ENCODE data around the gene KLHDC4.

KLHDC4 gene

DNA sequence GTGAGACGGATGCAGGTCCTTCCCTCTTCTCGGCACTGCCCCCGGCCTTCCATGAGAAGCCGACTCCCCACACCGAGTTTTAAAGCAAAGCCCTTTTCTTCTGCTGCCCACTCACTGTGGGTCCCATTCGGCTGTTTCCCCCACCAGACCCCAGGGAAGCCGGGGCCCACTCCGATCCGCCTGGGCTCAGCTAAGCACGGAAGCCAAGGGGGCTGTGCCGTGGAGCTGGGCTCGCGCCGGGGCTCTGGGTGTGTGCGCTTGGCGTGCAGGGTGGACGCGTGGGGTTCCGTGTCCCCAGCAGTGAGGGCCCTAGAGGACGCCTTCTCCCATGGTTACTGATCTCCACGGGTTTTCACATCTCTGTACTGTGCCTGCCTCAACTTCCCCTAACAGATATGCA, 68.5 kb downstream of the KLHDC4 start:
- FAIRE-seq: no peak

GRCh38 chr16:87696726-87697125, 69.1 kb downstream of the KLHDC4 start:
- FAIRE-seq: no peak

DNA sequence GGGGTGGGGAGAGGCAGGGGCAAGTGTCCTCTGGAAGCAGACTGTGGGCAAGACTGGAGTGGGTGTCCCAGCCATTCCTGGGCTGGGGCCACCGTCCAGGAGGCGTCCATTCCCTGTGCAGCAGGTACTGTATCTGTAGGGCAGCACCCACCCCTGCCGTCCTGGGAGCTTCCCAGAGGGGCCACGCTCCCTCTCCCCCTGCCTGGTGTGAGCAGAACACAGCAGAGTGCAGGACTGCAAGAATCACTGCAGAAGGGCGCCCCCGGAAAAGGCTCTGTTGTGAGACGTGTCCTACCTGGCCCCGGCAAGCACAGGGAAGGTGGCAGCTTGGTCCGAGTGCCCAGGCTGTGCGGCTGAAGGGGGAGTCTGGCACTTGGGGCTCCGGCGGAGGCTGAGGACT, 70.3 kb downstream of the KLHDC4 start:
- no peak for FAIRE-seq

DNA sequence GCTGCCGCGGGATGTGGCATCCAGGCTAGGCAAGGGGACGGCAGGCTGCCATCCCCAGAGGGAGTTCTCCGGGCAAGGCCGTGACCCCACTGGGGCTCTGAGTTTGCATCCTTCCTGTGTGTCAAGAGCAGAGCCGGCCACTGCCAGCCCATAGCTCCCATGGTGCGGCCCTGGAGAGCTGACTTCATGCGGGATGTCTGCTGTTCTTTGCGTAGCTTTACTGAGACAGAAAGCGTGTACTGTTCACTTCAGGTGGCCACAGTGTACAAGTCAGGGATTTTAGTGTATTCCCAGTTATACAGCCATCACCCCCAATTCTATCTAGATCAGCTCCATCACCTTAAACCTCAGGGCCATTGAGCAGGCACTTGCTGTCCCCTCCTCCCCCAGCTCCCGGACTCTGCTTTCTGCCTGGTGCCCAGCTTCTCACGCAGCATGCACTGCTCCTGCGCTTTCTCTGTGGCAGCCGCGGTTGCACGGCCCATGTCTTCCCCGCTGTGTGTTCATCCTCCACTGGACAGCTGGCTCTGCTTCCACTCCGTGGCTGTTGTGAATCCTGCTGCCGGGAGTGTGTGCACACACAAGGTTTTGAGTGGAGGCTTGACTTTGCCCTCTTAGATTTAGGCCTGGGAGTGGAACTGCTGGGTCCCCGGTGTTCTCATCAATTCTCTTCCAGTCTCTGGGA, 71.2 kb downstream of the KLHDC4 start:
- no peak for FAIRE-seq

- FAIRE-seq: no peak
Observed at GRCh38 chr16:87693827-87694226, 72.0 kb downstream of the KLHDC4 start.

- FAIRE-seq: no peak
Observed at GRCh38 chr16:87692756-87693155, 73.0 kb downstream of the KLHDC4 start.

DNA sequence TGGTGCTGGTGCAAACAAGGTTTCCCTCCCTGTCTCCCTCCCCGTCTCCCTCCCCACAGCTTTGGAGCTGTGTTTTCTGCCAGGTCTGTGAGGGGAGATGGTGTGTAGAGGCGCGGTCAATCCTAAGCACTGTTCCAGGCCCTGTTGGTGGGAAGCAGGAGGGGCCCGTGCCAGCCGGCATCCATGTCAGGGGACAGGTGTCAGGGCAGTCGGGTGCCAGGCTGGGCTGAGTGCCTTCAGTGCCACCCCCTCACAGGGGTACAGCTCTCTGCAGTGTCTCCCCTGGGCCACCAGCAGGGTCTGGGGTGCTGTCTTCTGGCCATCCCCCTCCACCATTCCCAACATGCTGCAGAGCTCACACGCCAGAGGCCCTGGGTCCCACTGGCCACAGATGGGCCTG, 73.6 kb downstream of the KLHDC4 start:
- FAIRE-seq: no peak

DNA sequence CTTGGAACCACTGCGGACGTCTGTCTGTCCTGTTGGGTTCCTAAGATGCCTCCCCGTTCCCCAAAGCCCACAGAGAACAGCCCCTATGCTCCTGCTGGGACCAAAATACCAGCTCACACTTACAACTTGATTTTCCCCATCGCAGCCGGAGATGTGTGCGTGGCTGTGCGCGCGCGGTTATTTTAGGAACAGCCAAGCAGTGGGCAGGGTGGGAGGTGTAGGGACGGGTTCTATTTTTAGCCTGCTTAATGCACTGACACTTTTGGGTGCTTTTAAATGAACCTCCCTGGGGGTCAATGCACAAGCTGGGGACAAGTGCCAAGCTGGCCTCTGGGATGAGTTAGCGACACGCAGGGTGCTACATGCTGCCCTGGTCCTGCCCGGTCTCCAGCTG, 74.1 kb downstream of the KLHDC4 start:
- FAIRE-seq: no peak

- FAIRE-seq: no peak
Observed at GRCh38 chr16:87690911-87691685, 74.7 kb downstream of the KLHDC4 start.

DNA sequence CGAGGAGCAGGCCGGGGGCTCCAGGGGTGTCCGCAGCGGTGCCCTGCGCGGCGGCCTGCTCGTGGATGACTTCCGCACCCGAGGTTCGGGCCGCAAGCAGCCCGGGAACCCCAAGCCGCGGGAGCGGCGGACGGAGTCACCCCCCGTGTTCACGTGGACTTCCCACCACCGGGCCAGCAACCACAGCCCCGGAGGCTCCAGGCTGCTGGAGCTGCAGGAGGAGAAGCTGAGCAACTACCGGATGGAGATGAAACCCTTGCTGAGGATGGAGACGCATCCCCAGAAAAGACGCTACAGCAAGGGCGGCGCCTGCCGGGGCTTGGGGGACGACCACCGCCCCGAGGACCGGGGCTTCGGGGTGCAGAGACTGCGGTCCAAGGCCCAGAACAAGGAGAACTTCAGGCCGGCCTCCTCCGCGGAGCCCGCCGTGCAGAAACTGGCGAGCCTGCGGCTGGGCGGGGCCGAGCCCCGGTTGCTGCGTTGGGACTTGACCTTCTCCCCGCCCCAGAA, 75.8 kb downstream of the KLHDC4 start:
- FAIRE-seq: no peak

- no peak for FAIRE-seq
Observed at GRCh38 chr16:87688876-87689815, 76.6 kb downstream of the KLHDC4 start.

GRCh38 chr16:87687998-87688529, 77.7 kb downstream of the KLHDC4 start:
- FAIRE-seq: no peak

DNA sequence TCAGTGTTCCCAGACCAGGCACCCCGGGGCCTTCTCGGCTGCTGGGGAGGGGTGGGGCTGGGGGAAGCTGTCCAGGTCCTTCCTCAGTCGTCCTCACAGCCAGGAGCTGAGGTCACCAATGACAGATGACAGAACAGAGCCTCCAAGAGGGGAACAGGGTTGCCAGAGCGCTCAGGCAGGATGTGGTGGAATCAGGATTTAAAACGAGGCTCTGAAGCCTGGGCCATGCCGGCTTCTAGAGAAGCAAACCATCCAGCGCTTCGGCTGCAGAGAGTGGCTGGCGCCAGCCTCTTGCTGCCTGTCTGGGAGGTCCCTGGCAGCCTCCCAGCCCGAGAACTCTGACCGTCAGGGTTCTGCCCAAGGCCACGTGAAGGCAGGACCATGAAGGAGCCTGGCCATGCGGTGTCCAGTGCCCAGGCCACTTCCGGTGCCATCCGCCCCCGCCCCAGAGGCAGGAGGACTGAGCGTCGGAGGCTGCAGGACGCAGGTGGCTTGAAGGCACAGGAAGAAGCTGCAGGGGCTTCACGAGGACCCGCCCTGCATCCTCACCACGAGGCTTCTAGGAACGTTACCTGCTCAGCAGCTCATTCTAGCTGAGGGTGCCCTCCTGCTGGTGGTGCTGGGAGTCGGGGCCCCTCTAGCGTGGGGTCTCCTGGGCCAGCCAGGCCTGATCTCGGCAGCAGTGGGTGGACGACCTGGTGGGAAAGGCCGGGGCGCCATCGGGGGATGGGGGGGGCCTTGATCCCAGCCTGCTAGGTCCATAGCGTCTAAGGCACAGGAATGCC, 78.5 kb downstream of the KLHDC4 start:
- no peak for FAIRE-seq

GRCh38 chr16:87686697-87687096, 79.1 kb downstream of the KLHDC4 start:
- no peak for FAIRE-seq

- no peak for FAIRE-seq
Observed at GRCh38 chr16:87685766-87686165, 80.0 kb downstream of the KLHDC4 start.

DNA sequence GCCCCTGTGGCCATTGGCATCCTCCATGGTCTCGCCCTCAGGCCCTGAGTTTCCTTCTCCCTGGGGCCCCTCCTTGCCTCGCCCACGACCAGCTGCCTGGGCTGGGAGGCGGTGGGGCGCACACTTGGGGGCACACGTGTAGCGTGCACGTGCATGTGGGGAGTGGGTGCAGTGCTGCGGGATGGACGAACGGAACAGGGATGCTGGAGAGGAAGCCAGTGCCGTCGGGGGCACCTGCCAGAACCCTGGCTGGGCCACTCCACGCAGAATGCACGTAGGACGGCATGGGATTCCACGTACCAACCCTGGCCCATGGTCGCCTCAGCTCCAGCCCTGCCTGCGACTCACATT, 80.4 kb downstream of the KLHDC4 start:
- FAIRE-seq: no peak

DNA sequence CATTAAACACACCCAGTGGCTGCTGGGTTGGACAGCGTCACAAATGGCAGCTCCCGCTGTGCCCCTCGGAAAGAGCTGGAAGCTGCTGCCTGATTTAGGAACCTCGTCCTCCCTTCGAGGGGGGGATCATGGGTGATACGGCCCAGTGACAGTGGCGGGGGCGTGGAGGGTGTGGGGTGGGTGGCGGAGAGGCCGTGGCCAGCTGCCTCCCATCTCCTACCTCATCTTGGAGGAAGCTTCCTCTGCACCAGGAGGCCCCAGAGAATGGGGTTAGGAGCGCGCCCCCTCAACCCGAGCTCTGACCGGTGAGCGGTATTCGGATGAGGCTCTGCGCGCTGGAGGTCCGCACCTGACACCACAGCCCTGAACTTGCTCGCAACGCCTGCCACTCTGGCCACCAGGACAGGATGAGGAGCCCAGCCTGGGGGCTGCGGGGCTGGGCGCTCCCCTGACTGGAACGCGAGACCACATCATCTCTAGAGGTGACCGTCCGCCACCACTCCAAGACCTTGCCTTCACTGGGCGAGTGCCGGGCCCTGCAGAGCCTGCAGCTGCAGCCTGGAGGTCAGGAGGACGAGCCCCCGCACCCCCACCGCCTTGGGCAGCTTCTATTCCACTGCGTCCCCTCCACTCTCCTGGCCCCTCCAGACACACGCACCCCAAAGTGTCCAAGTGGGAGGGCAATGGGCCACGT, 80.9 kb downstream of the KLHDC4 start:
- no peak for FAIRE-seq

GRCh38 chr16:87684106-87684677, 81.6 kb downstream of the KLHDC4 start:
- no peak for FAIRE-seq

- no peak for FAIRE-seq
Observed at GRCh38 chr16:87682852-87683399, 82.9 kb downstream of the KLHDC4 start.

DNA sequence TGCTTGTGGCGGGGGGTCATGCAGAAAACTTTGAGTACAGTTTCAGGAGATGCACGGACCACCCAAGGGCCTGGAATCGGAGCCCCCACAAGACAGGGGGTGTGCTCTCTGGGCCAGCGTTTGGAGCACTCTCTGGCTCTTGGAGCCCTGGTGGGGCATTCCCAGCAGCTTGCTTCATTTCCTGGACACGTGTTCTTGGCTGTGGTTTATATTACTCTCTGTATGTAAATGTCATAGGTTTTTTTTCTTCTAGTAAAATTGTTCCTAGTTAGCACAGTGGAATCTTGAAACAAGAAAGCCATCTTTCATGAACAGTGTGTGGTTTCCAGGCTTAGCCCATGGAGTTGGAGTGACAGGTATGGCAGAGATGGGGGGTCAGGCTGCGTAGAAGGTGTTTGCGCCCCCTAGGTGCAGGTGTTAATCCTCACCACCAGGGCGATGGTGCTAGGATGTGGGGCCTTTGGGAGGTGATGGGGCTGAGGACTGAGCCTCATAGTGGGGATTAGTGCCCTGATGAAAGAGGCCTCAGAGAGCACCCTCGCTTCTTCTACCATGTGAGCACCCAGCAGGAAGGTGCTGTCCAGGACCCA, 83.7 kb downstream of the KLHDC4 start:
- no peak for FAIRE-seq

Data from islet of Langerhans (tissue), 1 donor.